Kidney epithelial cell (primary cell): ENCODE results near the gene NACC2. TPM values are rescaled to one million over a fixed set of nuclear protein-coding genes. Genes with fewer than 3 reads are reported as not detected.

Experiments used
- DNase-seq: peaks from one replicate; pipeline ENCODE4 v3.0.0-alpha.2; 2010; ENCODE audit warnings: low read depth
- H3K27me3 ChIP-seq: 2 replicates; pipeline ENCODE4 v1.6.0; 2011; ENCODE audit warnings: low read length; ENCODE audit not compliant: control insufficient read depth, insufficient read depth
- H3K36me3 ChIP-seq: 2 replicates; pipeline ENCODE4 v1.5.1; 2011; ENCODE audit warnings: low read length; ENCODE audit not compliant: control insufficient read depth, insufficient read depth
- H3K4me3 ChIP-seq: 2 replicates; pipeline ENCODE4 v1.5.1; 2011; ENCODE audit warnings: low read depth, mild to moderate bottlenecking, control low read depth, low read length
- CTCF ChIP-seq: IDR thresholded peaks from 2 replicates; pipeline ENCODE4 v1.5.1; 2011; ENCODE audit warnings: mild to moderate bottlenecking, moderate library complexity, low read length, control low read depth, inconsistent platforms; ENCODE audit not compliant: insufficient read depth, poor library complexity, severe bottlenecking
- total RNA-seq: library from RNA; depleted of rRNA; stranded (reverse); fragments of >200 nt; gene quantifications from 2 replicates; pipeline ENCODE4 v1.2.3, GENCODE V29; 2015

Gene NACC2
- total RNA-seq, 1 donor from 2014 or later: 26.0 TPM

- no peak for DNase-seq
- Histone ChIP-seq H3K4me3 (no peak overlapping the region), H3K27me3 (no peaks in the 10 kb centered on the region), H3K36me3 (peaks cover 1% of the 10 kb centered on the region)
- TF ChIP-seq CTCF: no peak
These were observed 73.8 kb downstream of the NACC2 start for GRCh38 chr9:136021171-136021871.

- Histone ChIP-seq H3K27me3 (no peaks in the 10 kb centered on the region), H3K36me3 (peaks cover 1% of the 10 kb centered on the region), H3K4me3 (no peak overlapping the region)
- no peak for DNase-seq
- no peak for TF ChIP-seq CTCF
These were observed 74.4 kb downstream of the NACC2 start for GRCh38 chr9:136020671-136021070.

GRCh38 chr9:136020206-136020605 lies 74.9 kb downstream of the NACC2 start:
- TF ChIP-seq CTCF: no peak
- Histone ChIP-seq H3K36me3 (peaks cover 1% of the 10 kb centered on the region), H3K27me3 (no peaks in the 10 kb centered on the region), H3K4me3 (no peak overlapping the region)
- no peak for DNase-seq

GRCh38 chr9:136019681-136020060 lies 75.4 kb downstream of the NACC2 start:
- TF ChIP-seq CTCF: no peak
- peaks cover 1% of the 10 kb centered on the region for H3K36me3 ChIP-seq
- DNase-seq: no peak
- no peaks in the 10 kb centered on the region for H3K27me3 ChIP-seq
- H3K4me3 ChIP-seq: no peak overlapping the region

GRCh38 chr9:136019041-136019680 lies 75.9 kb downstream of the NACC2 start:
- Histone ChIP-seq H3K36me3 (peaks cover 1% of the 10 kb centered on the region), H3K27me3 (no peaks in the 10 kb centered on the region), H3K4me3 (no peak overlapping the region)
- TF ChIP-seq CTCF: no peak
- no peak for DNase-seq
